Ovary (tissue), 9 donors: ENCODE data around the gene SMAD1. TPM values are rescaled to one million over a fixed set of nuclear protein-coding genes. Genes with fewer than 3 reads are reported as not detected.

ENCODE experiments used
- DNase-seq, 5 donors: peaks; one replicate each; pipeline ENCODE4 v3.0.0-alpha.2; 2019 to 2020
- H3K27ac ChIP-seq, 2 donors: fragments of 200-600 bp; one replicate each; pipeline versions ENCODE4 v1.5.1 to v1.8.0; 2019 to 2022
- H3K27me3 ChIP-seq: fragments of 200-600 bp; one replicate; pipeline ENCODE4 v1.8.0; 2022
- H3K36me3 ChIP-seq: fragments of 200-600 bp; sonication (generic); one replicate; pipeline ENCODE4 v1.5.1; 2019
- H3K4me1 ChIP-seq: one replicate; pipeline ENCODE4 v1.8.1; 2013; ENCODE audit warnings: mild to moderate bottlenecking, moderate library complexity; ENCODE audit not compliant: insufficient read depth
- H3K4me3 ChIP-seq: fragments of 200-600 bp; sonication (generic); one replicate; pipeline ENCODE4 v1.5.1; 2017
- H3K9me3 ChIP-seq, 2 donors: fragments of 200-600 bp in 1 of 2; sonication (generic) in 1 of 2; one replicate each; pipeline versions ENCODE4 v1.5.1 to v1.8.1; 2013 to 2019; ENCODE audit warnings: mild to moderate bottlenecking in 1 of 2, moderate library complexity in 1 of 2
- EP300 ChIP-seq: sonication (generic); formaldehyde crosslinking; IDR thresholded peaks from one replicate; pipeline ENCODE4 v1.6.1; 2017; ENCODE audit warnings: antibody characterized with exemption
- POLR2A ChIP-seq: fragments of 450-650 bp; IDR thresholded peaks from one replicate; pipeline ENCODE4 v1.6.1; 2017; ENCODE audit warnings: antibody characterized with exemption, mild to moderate bottlenecking, moderate library complexity
- WGBS, 3 donors: extraction: QIAGEN DNeasy Blood & Tissue Kit in 1 of 3; methylation state at CpG; one replicate each; pipeline versions ENCODE4 v1.1.5 to v1.1.7; 2013 to 2017; 5-methylcytosine and 5-hydroxymethylcytosine counted together
- intact Hi-C, 4 donors: fragments of 100-400 bp; cut with DNase I; formaldehyde crosslinking; loops; one replicate each; pipeline versions ENCODE4 v1.11.0 to v1.15.1; 2022 to 2023
- polyA plus RNA-seq, 2 donors: library from polyadenylated mRNA; stranded (reverse); fragments of 200-250 nt in 1 of 2; fragments of 350-450 nt in 1 of 2; fragmentation: Illumina TruSeq in 1 of 2; extraction: RNeasy Lipid Tissue Mini Kit (QIAGEN cat#74804) in 1 of 2; gene quantifications; one replicate each; pipeline ENCODE4 v1.2.3, GENCODE V29; 2013 to 2014
- total RNA-seq, 7 donors: library from RNA; depleted of rRNA in 2 of 7; stranded (reverse); fragments of >200 nt in 2 of 7; fragmentation: NEBNext Ultra II Directional in 3 of 7; extraction: Animal tissue kit (Norgen Biotek cat#: 25700) in 3 of 7; gene quantifications; one replicate each; pipeline versions ENCODE4 v1.1.0 to v1.2.4, GENCODE V29; 2016 to 2023
- TF ChIP-seq, protein P1 (sequence below), 3 donors: fragments of 450-650 bp in 2 of 3; fragments of 200-600 bp in 1 of 3; IDR thresholded peaks; one replicate each; pipeline versions ENCODE4 v1.5.1 to v1.8.0; 2016 to 2022; ENCODE audit warnings: antibody characterized with exemption in 3 of 3, mild to moderate bottlenecking in 1 of 3
- donor health status: DM: no; HTN: no; CAD: no; lungs with moderate emphysema.
- donor health status: DM: no; HTN: no; CAD: no.
- donor health status: Bipolar disorder and iron deficiency.
- donor health status: DM: yes; HTN: yes; CAD: no.
- donor health status: DM: no; HTN: no; CAD: no.
- donor health status: DM: yes; HTN: yes; CAD: no.

SMAD1 gene
- total and polyA plus RNA-seq, 9 donors, result 13.6 to 39.5 (median 19.8) TPM

DNA sequence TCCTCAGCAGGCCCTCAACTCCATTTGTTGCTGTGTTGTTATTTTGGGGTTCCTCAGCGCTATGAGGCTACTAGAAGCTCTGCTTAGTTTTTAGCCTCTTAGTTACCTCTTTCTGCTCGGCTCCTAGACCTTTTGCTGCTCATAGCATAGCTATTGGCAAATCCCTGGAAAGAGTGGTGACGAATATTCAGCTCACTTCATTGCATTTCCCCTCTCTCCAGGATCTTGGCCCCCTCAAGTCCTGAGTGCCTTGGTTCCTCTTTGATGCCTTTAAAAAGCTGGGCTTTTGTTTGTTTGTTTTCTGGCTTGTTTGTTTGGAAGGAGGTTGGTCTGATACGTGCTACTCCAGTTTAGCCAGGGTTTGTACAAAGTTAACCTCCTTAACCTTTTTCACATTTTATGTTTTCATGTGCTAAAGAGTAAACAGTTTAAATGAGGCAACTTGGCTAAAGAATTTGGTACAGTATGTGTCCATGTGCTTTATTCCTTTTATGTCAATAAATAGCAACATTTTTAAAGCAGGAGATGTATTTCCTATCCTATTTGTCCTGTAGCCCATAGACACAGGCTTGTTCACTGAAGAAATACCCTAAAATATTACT, 31.5 kb downstream of the SMAD1 start:
- Histone ChIP-seq H3K27me3 (no peaks in the 10 kb centered on the region), H3K4me1 (peaks cover 1% of the 10 kb centered on the region), H3K4me3 (no peak overlapping the region), H3K27ac (no peak overlapping the region), H3K36me3 (no peaks in the 10 kb centered on the region), H3K9me3 (peaks cover 0 to 2% of the 10 kb centered on the region in 2 donors)
- intact Hi-C loops, result no loop called here
- 88 to 91% (median 89%) methylated on average over 4 of the region's 4 CpGs for WGBS, 3 donors
- DNase-seq, result no peak
- TF ChIP-seq, protein P1, sequence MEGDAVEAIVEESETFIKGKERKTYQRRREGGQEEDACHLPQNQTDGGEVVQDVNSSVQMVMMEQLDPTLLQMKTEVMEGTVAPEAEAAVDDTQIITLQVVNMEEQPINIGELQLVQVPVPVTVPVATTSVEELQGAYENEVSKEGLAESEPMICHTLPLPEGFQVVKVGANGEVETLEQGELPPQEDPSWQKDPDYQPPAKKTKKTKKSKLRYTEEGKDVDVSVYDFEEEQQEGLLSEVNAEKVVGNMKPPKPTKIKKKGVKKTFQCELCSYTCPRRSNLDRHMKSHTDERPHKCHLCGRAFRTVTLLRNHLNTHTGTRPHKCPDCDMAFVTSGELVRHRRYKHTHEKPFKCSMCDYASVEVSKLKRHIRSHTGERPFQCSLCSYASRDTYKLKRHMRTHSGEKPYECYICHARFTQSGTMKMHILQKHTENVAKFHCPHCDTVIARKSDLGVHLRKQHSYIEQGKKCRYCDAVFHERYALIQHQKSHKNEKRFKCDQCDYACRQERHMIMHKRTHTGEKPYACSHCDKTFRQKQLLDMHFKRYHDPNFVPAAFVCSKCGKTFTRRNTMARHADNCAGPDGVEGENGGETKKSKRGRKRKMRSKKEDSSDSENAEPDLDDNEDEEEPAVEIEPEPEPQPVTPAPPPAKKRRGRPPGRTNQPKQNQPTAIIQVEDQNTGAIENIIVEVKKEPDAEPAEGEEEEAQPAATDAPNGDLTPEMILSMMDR (IDR thresholded peaks at IDR 0.05), result no peak
- TF ChIP-seq POLR2A (no peak), EP300 (no peak)

DNA sequence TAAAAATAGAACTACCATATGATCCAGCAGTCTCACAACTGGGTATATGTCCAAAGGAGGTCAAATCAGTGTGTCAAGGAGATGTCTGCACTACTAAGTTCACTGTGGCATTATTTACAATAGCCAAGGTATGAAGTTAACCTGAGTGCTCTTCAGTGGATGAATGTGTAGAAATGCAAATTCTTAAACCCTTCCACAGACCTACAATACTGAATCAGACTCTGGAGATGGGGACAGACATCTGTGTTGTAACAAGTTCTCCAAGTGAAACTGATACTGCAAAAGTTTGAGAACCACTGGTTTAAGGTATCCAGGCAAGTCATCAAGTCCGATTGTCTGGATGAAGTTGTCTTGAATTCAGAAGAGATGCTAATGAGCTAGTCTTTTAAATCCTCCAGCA, 38.5 kb downstream of the SMAD1 start:
- H3K27me3 ChIP-seq, result no peaks in the 10 kb centered on the region
- intact Hi-C loops, result no loop called here
- WGBS, 3 donors, result 90 to 97% (median 96%) methylated on average over 1 of the region's 1 CpG
- H3K36me3 ChIP-seq, result no peaks in the 10 kb centered on the region
- H3K4me1 ChIP-seq, result peaks cover 3% of the 10 kb centered on the region
- DNase-seq, result no peak
- TF ChIP-seq POLR2A (no peak), EP300 (no peak)
- TF ChIP-seq, protein P1 (IDR thresholded peaks at IDR 0.05), result no peak
- H3K27ac ChIP-seq, result no peak overlapping the region
- no peak overlapping the region for H3K4me3 ChIP-seq
- H3K9me3 ChIP-seq, result no peaks in the 10 kb centered on the region

DNA sequence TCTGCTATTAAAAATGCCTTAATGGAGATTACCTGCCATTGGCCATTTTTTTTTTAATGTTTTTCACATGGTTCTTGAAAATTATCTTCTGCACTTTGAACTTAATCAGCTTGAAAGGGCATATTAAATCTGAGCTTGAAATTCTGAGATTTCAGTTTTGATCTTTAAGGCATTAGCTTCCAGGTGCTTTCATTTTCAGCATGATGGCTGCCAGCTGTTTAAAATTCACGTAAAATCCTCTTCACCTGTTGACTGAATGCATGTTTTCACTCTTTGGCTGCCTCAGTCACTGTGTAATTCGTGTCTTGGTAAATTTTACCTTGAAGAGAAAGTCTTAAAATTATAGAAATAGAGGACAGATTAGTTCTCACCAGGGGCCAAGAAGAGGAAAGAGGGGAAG, 39.6 kb downstream of the SMAD1 start:
- TF ChIP-seq POLR2A (no peak), EP300 (no peak)
- TF ChIP-seq, protein P1 (IDR thresholded peaks at IDR 0.05), result no peak
- H3K27ac ChIP-seq, result no peak overlapping the region
- no peak overlapping the region for H3K4me3 ChIP-seq
- no peak for DNase-seq
- intact Hi-C loops, result no loop called here
- H3K4me1 ChIP-seq, result peaks cover 7% of the 10 kb centered on the region
- H3K9me3 ChIP-seq, result no peaks in the 10 kb centered on the region
- H3K27me3 ChIP-seq, result no peaks in the 10 kb centered on the region
- 87 to 91% (median 91%) methylated on average over 2 of the region's 2 CpGs for WGBS, 3 donors
- H3K36me3 ChIP-seq, result no peaks in the 10 kb centered on the region

DNA sequence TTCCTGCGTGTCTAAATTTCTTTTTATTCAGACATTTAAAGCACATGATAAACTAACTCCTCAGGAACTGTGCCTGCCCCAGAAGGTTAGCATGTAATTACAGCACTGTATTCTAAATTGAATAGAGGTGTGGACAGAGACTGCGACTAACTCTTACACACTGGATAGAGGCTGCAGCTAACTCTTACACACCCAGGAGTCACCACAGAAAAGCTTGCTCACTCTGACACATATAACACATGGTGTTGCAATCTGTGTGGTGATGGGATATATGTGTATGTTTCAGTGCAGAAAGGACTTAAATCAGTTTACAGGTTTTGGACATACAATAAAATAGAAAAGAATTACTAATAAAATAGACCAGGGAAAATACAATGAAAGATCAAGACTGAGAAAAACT, 41.5 kb downstream of the SMAD1 start:
- TF ChIP-seq, protein P1 (IDR thresholded peaks at IDR 0.05), result no peak
- TF ChIP-seq EP300 (no peak), POLR2A (no peak)
- no peaks in the 10 kb centered on the region for H3K27me3 ChIP-seq
- H3K27ac ChIP-seq, result no peak overlapping the region
- peaks cover 7% of the 10 kb centered on the region for H3K4me1 ChIP-seq
- H3K4me3 ChIP-seq, result no peak overlapping the region
- WGBS, 3 donors, result 96 to 99% (median 98%) methylated on average over 2 of the region's 2 CpGs
- no peak for DNase-seq
- H3K36me3 ChIP-seq, result no peaks in the 10 kb centered on the region
- H3K9me3 ChIP-seq, result no peaks in the 10 kb centered on the region
- intact Hi-C loops, result no loop called here
